ENCODE measurements around the gene IRGQ.

- TF ChIP-seq, protein P1, sequence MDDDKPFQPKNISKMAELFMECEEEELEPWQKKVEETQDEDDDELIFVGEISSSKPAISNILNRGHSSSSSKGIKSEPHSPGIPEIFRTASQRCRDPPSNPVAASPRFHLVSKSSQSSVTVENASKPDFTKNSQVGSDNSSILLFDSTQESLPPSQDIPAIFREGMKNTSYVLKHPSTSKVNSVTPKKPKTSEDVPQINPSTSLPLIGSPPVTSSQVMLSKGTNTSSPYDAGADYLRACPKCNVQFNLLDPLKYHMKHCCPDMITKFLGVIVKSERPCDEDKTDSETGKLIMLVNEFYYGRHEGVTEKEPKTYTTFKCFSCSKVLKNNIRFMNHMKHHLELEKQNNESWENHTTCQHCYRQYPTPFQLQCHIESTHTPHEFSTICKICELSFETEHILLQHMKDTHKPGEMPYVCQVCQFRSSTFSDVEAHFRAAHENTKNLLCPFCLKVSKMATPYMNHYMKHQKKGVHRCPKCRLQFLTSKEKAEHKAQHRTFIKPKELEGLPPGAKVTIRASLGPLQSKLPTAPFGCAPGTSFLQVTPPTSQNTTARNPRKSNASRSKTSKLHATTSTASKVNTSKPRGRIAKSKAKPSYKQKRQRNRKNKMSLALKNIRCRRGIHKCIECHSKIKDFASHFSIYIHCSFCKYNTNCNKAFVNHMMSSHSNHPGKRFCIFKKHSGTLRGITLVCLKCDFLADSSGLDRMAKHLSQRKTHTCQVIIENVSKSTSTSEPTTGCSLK (tag by site-specific recombination; IDR thresholded peaks at IDR 0.05), result no peak
- TF ChIP-seq CTCF (tag by site-specific recombination; IDR thresholded peaks at IDR 0.05) (no peak), REST (tag by site-specific recombination; IDR thresholded peaks at IDR 0.05) (no peak), ZNF114 (tag by site-specific recombination; IDR thresholded peaks at IDR 0.05) (no peak), ZNF223 (tag by site-specific recombination; IDR thresholded peaks at IDR 0.05) (no peak), ZNF18 (tag by site-specific recombination; IDR thresholded peaks at IDR 0.05) (no peak), ZNF138 (tag by site-specific recombination; IDR thresholded peaks at IDR 0.05; ENCODE audit: borderline replicate concordance) (no peak), GLIS2 (tag by site-specific recombination; IDR thresholded peaks at IDR 0.05) (no peak), SETDB1 (IDR thresholded peaks at IDR 0.05; ENCODE audit: insufficient read length, low read length) (no peak), ZNF239 (tag by site-specific recombination; IDR thresholded peaks at IDR 0.05) (no peak), OVOL3 (tag by site-specific recombination; IDR thresholded peaks at IDR 0.05) (no peak)
- TF ChIP-seq, protein P2, sequence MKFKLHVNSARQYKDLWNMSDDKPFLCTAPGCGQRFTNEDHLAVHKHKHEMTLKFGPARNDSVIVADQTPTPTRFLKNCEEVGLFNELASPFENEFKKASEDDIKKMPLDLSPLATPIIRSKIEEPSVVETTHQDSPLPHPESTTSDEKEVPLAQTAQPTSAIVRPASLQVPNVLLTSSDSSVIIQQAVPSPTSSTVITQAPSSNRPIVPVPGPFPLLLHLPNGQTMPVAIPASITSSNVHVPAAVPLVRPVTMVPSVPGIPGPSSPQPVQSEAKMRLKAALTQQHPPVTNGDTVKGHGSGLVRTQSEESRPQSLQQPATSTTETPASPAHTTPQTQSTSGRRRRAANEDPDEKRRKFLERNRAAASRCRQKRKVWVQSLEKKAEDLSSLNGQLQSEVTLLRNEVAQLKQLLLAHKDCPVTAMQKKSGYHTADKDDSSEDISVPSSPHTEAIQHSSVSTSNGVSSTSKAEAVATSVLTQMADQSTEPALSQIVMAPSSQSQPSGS (tag by site-specific recombination; IDR thresholded peaks at IDR 0.05; ENCODE audit: low read depth), result no peak
- TF ChIP-seq, protein P3, sequence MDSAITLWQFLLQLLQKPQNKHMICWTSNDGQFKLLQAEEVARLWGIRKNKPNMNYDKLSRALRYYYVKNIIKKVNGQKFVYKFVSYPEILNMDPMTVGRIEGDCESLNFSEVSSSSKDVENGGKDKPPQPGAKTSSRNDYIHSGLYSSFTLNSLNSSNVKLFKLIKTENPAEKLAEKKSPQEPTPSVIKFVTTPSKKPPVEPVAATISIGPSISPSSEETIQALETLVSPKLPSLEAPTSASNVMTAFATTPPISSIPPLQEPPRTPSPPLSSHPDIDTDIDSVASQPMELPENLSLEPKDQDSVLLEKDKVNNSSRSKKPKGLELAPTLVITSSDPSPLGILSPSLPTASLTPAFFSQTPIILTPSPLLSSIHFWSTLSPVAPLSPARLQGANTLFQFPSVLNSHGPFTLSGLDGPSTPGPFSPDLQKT (IDR thresholded peaks at IDR 0.05; ENCODE audit: borderline replicate concordance, low read depth, low read length), result no peak
- TF ChIP-seq, protein P4, sequence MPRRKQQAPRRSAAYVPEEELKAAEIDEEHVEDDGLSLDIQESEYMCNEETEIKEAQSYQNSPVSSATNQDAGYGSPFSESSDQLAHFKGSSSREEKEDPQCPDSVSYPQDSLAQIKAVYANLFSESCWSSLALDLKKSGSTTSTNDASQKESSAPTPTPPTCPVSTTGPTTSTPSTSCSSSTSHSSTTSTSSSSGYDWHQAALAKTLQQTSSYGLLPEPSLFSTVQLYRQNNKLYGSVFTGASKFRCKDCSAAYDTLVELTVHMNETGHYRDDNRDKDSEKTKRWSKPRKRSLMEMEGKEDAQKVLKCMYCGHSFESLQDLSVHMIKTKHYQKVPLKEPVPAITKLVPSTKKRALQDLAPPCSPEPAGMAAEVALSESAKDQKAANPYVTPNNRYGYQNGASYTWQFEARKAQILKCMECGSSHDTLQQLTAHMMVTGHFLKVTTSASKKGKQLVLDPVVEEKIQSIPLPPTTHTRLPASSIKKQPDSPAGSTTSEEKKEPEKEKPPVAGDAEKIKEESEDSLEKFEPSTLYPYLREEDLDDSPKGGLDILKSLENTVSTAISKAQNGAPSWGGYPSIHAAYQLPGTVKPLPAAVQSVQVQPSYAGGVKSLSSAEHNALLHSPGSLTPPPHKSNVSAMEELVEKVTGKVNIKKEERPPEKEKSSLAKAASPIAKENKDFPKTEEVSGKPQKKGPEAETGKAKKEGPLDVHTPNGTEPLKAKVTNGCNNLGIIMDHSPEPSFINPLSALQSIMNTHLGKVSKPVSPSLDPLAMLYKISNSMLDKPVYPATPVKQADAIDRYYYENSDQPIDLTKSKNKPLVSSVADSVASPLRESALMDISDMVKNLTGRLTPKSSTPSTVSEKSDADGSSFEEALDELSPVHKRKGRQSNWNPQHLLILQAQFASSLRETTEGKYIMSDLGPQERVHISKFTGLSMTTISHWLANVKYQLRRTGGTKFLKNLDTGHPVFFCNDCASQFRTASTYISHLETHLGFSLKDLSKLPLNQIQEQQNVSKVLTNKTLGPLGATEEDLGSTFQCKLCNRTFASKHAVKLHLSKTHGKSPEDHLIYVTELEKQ (tag by site-specific recombination; IDR thresholded peaks at IDR 0.05; ENCODE audit: borderline replicate concordance), result no peak
Observed at GRCh38 chr19:43638214-43638994, 42.5 kb upstream of the IRGQ start.
